Urothelium cell line (cell line): Measurements from ENCODE around the gene FA2H.
A peak's percentile ranks its signal among the peaks of the same experiment; 100 is the strongest.
"Not testable (repeated sequence)": the region's sequence is repeated elsewhere in the genome, so short reads cannot be mapped to it uniquely, and the experiment has no call there.

ENCODE experiments used
- DNase-seq: peaks from one replicate; pipeline ENCODE4 v3.0.0; 2011; ENCODE audit warnings: low spot score, mixed read lengths
- FAIRE-seq: peaks from 2 replicates; lab custom pipeline; 2011; peaks lifted over from hg19 to GRCh38; lab: Jason Lieb, UNC

The FA2H gene

DNA sequence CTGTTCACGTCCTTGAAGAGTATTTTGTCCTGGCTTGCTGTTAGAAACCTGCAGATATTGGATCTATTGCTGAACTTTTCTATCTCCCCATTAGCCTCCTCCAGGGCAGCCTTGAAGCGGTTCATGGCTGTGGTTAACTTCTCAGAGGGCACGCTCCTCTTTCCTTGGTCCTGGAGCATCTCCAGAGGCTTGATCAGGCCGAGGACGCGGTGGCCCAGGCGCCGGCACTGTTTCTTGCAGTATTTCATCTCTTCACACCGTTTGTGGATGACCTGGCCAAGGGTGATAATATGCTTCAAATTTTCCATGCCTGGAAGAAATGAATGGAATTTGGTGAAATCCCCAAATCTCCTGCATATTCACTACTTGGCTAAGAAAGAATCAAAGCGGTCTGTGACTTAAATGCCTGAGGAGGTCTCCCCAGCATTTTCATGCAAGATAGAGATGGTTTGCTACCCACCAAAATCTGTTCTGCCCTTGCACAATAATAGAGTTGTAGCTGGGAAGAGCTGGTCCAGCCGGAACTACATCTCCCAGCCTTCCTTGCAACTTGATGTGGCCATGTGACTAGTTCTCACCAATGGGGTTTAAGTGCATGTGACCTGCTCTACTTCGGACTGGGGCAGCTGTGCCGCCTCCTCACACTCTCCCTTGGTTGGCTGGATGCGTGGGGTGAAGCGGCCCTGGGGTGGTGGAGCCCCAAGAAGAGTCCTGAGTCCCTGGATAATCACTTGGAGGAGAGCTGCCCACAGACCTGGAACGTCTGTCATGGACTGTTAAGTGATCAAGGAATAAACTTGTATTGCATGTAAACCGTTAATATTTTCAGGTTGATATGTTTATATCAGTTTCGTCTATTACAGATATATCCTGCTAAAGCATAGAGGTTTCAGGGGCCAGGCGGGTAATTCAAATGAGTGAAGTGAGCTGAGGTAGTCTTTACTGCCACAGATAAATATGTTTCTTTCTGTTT lies 78.9 kb downstream of the FA2H start:
- FAIRE-seq (peak; percentile 97), DNase-seq (peak; percentile 95)

GRCh38 chr16:74691093-74691855 lies 83.3 kb downstream of the FA2H start:
- no peak for FAIRE-seq
- no peak for DNase-seq

- DNase-seq (no peak), FAIRE-seq (no peak)
Measured at GRCh38 chr16:74682556-74682955, 92.1 kb downstream of the FA2H start.

DNA sequence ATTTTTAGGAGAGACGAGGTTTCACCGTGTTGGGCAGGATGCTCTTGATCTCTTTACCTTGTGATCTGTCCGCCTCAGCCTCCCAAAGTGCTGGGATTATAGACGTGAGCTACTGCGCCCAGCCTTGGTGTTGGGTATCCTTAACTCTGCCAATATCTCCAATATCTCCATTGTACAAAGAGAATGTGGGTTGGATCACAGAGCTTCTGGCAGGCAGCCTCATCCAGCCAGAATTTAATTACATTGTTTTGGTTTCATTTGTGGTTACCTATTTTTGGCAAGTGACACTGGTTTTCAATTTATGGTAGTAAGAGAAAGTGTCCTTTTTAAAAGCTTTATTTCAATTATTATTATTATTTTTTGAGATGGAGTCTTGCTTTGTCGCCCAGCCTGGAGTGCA lies 93.9 kb downstream of the FA2H start:
- DNase-seq (no peak), FAIRE-seq (no peak)

DNA sequence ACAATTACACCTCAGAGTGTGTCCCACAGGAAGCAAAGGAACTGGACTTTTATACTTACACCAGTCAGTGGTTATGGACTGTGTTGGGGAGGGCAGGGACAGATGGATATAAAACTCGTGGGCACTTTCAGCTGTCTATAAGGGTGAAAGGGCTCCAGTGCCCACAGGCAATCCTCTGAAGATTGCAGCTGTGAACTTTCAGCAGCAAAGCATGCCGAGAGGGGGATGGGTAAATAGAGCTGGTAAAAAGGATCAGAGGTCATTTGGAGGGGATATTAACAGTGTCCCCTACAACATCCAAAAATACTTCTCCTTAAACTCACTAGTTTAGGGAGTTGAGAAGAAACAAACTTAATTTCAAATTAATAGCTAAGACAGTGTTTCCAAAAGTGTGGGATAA lies 94.6 kb downstream of the FA2H start:
- no peak for FAIRE-seq
- DNase-seq = no peak

DNA sequence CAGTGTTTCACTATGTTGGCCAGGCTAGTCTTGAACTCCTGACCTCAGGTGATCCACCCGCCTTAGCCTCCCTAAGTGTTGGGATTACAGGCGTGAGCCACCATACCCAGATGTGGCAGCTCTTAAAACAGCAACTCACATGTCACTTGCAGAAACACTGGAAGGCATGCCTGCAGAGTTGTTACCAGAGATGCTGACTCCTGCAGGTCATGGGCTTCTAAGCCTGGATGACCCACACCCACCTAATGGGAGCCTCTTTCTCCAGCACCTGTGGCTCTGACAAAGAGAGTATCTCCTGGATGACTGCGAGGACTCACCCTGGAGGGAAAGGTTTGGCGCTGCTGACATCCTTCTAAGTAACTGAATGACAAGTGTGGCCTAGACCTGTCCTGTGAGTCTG lies 96.8 kb downstream of the FA2H start:
- no peak for DNase-seq
- FAIRE-seq = no peak

DNA sequence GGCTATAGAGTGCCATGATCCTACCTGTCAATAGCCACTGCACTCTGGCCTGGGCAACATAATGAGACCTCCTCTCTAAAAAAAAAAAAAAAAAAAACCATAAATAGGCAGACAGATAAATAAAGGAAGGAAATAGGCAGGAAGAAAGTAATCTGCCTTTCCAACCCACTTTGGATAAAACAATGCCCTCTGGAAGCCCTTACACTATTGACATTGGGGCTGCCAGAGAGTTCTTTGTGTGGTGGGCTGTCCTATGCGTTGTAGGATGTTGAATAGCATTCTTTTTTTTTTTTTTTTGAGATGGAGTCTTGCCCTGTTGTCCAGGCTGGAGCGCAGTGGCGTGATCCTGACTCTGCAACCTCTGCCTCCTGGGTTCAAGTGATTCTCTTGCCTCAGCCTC lies 100.7 kb downstream of the FA2H start:
- DNase-seq = no peak
- FAIRE-seq = no peak

DNA sequence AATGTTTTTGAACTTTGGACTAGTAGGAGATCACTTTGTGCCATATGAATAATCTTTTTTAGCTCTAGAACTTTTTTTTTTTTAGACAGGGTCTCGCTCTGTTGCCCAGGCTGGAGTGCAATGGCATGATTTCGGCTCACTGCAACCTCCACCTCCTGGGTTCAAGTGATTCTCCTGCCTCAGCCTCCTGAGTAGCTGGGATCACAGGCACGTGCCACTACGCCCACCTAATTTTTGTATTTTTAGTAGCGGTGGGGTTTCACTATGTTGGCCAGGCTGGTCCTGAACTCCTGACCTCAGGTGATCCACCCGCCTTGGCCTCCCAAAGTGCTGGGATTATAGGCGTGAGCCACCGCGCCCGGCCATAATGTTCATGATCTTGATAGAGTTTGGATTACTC lies 105.7 kb downstream of the FA2H start:
- FAIRE-seq, DNase-seq: not testable (repeated sequence)

DNA sequence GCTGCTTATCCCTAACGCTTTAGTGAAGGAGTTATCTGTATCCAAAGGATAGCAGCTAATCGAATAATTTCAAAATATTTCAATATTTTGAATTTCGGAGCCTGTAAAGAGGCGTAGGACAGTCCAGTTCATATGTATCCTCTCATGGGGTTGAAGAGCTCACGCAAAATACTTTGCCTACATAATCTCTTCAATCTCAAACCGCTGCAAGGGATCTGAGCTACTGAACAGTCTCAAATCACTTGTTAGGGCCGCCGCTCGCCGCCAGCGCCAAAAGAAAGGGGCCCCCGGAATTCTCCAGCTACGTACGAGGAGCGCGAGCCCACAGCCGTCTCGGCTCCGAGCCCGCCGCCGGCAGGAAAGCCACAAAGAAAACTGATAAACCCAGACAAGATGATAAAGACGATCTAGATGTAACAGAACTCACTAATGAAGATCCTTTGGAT lies 107.3 kb downstream of the FA2H start:
- DNase-seq (peak; percentile 39), FAIRE-seq (no peak)

- FAIRE-seq = no peak
- DNase-seq = peak; percentile 99
Measured at GRCh38 chr16:74666425-74667254, 108.0 kb downstream of the FA2H start, which contains the start of gene RFWD3. RFWD3 (minus strand) TSS chr16:74666877; CDS start chr16:74661449, 5,428 bp downstream.

DNA sequence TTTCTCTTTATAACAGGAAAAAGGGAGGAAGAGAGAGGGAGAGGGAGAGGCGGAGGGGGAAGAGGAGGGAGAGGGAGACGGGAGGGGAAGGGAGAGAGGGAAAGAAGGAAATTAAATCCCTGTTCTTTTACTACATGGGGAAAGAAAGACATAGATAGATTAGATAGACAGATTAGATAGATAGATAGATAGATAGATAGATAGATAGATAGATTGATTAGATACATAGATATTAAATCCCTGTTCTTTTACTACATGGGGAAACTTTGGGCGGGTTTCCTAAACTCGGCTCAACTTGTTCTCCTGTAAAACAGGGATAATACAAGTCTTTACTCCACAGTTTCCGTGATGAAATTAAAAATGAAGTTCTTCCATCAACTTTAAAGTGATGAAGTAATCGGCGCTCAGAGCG lies 108.6 kb downstream of the FA2H start:
- FAIRE-seq (no peak), DNase-seq (no peak)
